ENCODE measurements around the gene TACR1.

TACR1 gene

GRCh38 chr2:75142081-75142480, 57.2 kb downstream of the TACR1 start:
- DNase-seq = no peak

GRCh38 chr2:75140288-75140687, 59.0 kb downstream of the TACR1 start:
- DNase-seq = no peak

DNA sequence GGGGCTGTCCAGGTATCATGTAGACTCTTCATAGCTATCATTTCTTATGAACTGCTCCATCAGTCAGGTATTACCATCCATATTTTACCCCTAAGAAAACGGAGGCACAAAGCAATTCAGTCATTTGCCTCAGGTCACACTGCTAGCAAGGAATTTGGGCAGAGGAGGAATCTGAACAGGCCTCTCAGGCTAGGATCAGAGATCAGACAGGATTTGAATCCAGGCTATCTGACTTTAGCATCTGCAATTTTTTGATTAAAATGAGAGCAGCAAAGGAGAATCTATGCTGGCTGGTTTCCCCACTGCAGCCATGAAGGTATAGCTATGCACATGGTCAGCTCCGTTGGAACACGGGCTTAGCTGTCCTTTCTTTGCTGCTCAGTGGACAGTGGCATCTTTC, 60.1 kb downstream of the TACR1 start:
- DNase-seq = no peak

DNA sequence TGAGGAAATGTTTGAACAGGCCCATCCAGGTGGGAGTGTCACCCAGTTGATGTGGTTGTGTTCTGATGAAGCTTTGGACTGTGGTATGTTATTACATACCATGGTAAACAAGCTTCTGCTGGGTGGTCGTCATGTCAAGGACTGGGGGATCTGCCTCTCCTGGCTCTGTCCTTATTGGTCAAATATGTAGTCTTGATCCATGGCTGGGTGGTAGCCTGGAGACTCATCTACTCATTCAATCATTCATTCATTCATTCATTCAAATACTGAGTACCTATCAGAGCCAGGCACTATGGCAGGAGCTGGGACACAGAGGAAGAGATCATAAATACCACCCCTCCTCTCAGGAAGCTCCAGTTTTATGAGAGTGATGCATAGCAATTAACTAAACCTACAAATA, 60.8 kb downstream of the TACR1 start:
- DNase-seq = no peak

GRCh38 chr2:75135776-75136400, 63.4 kb downstream of the TACR1 start:
- no peak for DNase-seq

GRCh38 chr2:75134860-75135259, 64.5 kb downstream of the TACR1 start:
- no peak for DNase-seq

DNA sequence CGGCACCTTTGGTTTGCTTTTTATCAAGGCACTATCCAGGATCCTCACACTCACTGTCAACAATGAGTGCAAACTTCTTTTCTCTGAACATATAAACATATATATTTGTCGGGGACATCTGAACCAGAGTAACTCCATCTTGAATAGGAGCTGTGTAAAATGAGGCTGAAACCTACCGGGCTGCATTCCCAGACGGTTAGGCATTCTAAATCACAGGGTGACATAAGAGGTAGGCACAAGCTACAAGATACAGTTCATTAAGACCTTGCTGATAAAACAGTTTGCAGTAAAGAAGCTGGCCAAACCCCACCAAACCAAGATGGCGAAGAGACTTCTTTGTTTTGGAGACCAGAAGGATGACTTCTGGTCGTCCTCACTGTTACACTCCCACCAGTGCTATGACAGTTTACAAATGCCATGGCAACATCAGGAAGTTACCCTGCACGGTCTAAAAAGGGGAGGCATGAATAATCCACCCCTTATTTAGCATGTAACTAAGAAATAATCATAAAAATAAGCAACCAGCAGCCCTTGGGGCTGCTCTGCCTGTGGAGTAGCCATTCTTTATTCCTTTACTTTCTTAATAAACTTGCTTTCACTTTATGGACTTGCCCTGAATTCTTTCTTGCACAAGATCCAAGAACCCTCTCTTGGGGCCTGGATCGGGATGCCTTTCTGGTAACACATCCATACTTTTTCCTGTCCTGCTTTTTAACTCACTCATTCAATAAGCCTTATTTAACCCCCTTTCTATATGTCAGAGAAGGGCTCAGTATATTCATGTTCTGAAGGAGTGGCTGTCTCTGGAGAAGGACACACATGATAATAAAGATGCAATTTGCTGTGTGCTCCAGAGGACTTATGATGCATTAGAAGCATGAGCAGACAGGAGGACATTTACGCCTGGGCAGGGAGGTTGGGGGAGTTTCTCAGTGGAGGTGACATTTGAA, 65.4 kb downstream of the TACR1 start:
- no peak for DNase-seq

DNA sequence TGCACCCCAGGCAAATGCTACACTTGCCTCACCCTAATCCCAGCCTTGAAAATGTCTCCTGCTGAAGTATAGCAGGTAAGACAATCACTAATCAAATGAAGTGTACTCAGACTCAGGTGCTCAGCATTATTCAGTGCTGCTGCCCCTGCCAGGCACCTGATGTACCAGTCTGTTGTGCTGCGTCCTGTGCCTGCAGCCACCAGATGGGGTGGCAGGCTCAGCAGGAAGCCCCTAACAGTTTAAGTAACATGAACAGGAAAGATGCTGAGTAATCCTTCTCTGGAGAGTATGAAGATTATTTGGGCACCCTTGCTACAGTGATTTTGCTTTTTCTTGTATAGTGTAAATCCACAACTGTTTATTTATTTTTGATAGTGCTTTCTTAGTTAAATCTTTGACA, 69.1 kb downstream of the TACR1 start:
- peak in 1 of 5 experiments; percentile 32 for DNase-seq

GRCh38 chr2:75123876-75124275, 75.4 kb downstream of the TACR1 start:
- DNase-seq = no peak

DNA sequence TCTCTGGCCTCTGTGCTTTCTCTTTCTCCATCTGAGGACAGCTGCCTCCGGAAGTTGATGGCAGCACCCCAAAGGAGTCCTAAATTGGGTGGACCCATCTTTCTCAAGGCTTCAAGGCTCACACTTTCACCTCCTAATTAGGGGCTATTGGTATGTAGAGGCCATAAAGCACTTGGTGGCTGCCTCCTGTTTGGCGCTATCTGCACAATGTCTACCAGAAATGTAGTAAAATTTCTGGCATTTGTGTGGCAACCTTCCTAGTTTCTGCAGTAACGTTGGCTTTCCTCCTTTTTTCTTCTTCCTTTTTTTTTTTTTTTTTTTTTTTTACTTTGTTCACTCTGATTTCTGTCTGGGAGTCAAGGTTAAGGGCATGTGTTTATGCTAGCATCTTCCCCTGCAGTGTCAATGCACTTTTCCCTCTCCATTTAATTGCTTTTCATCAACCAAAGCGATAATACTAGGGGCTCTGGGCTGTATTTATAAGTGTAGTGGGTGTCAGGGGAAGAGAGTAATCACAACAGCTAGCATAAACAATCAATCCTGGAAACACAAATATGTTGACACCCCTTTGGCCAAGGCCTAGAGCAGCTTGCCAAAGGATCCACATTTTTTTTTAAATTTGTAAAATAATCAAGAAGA, 86.0 kb downstream of the TACR1 start:
- DNase-seq = no peak

DNA sequence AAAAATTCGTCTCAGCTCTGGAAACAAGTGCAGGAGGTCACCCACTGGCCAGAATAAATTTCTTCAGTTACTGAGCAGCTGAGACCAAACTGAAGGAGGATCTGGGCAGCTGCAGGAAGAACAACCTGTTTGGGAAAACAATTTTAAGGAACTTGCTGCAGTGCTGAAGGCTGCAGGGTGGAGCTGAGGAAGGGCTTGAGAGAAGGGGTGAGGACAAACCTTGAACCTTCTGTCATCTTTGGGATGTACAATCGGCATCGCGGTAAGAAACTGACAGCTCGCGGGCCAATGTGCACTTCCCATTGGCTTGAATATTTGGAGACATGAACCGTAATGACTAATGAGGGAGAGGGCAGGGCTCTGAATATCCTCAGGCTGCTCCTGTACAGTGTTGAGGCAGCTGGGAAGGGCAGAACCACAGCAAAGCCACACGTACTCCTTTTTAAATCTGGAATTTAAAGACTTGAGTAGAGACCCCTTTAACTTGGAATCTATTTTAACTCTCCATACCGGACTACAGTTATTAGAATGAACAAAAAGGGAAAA, 90.3 kb downstream of the TACR1 start:
- no peak for DNase-seq

GRCh38 chr2:75102011-75102410, 97.3 kb downstream of the TACR1 start:
- DNase-seq = no peak

DNA sequence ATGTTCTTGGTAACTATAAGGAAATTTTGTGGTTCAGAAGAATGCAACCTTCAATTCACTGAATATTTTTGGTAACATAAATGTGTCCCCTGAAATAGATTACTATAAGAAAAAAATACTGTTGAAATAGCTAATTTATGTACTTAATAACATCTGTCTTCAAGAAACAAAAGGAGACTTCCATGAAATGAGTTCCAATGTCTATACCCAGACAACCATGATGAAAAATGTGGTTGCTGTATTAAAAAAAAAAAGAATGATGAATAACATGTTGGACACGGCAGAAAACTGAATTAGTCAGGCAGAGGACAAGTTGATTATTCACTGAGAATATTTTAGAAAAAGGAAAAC, 98.5 kb downstream of the TACR1 start:
- DNase-seq = no peak

- DNase-seq = no peak
These were observed 99.1 kb downstream of the TACR1 start for GRCh38 chr2:75100011-75100800.

DNA sequence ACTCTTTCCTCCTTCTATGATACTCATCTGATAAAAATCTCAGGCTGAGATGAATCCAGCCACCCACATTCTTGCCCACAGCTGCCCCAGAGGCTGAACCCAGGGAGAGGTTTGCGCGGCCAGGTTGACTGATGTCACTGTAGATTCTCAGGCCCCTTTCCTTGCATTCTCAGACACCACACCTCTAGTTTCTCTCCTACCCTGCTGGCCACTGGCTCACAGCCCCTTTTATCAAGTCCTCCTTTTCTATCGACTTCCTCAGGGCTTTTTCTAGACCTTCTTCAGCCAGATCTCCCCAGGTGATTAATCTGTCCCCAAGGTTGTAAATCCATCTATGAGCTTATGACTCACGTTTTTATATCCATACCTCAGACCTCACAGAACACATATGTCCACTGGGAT, 99.8 kb downstream of the TACR1 start:
- no peak for DNase-seq

DNA sequence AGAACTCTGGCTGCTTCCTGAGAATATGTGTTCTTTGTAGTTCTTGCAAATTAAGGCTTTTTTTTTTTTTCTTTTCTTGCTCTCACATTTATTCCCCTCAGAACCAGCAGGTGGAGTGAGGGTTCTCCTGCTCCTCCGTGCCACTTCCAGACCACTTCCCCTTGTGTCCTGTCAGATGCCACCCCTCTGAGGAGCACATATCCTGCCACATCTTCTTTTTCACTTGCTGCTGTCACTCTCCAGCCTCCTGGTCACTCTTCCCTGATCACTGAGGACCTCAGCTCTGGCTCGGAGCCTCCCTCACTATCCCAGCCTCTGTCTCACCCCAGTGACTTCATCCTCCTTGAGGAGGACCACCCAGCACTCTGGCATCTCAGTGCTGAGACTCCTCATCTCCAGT, 100.5 kb downstream of the TACR1 start:
- DNase-seq = peak in 1 of 5 experiments; percentile 23

GRCh38 chr2:75097831-75098230, 101.5 kb downstream of the TACR1 start:
- no peak for DNase-seq

- DNase-seq = peak in 1 of 5 experiments; percentile 18
These were observed 104.9 kb downstream of the TACR1 start for GRCh38 chr2:75094405-75094804.

GRCh38 chr2:75090770-75091515, 108.4 kb downstream of the TACR1 start:
- no peak for DNase-seq

- no peak for DNase-seq
These were observed 109.8 kb downstream of the TACR1 start for GRCh38 chr2:75089471-75089870.

- DNase-seq = no peak
These were observed 110.5 kb downstream of the TACR1 start for GRCh38 chr2:75088791-75089190.

- DNase-seq = no peak
These were observed 111.6 kb downstream of the TACR1 start for GRCh38 chr2:75087736-75088135.
